ENCODE measurements around the gene LRRC40.
"Not testable (repeated sequence)": the region's sequence is repeated elsewhere in the genome, so short reads cannot be mapped to it uniquely, and the experiment has no call there.

LRRC40 gene

DNA sequence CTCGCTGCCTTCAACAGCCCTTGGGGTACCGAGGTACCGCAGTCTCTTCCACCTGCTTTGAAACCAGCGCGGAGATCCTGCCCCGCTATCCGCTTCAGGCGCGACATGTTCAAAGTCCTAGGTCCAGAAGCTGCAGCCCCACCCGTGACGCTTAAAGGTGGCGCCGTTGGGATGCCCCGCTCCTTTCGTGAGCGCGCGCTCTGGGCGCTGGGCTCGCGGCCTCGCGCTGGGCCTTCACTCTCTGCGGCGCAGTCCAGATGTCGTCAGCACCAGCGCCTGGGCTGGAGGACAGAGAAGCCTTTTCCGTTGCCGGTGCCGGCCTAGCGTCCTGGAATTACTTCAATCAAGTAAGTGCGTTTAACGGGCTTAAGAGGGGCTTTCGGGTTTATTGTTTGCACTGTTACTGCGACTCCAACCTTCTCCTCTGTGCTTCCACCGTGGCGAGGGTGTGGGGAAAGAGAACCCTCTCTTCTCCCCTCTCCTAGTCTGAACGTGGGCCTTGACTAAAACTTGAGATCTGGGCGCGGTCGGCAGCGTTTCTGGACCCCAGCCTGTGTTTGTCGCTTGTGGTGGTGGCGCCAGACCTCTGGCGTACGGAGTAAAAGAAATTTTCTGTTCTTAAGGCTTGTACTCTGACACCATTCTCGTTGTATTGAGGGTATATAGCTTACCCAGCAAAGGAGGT, at the start of gene LRRC40:
Gene LRRC40, minus strand, starts transcription at position 146 of the 685 bp plus-strand sequence. Its CDS starts 39 bp downstream, at position 107.
- DNase-seq = peak; percentile 83 to 85

DNA sequence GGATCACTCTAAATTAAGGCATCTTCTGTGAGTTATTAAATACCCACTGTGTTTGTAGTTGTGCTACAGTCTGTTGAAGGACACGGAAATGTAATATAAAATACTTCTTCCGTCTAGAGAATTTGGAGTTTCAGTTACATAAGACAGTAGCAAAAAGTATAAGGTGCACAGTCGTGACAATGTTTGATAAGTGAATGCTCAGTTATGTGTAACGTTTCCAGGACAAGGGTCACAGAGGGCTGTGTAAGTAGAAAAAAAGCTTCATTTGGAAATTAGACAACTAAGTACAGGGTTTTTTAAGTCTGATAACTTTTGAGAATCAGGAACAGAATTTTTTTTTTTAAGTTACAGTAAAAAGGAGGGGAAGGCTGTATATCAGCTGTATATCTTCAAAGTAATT, 43.4 kb upstream of the LRRC40 start:
- DNase-seq = no peak

DNA sequence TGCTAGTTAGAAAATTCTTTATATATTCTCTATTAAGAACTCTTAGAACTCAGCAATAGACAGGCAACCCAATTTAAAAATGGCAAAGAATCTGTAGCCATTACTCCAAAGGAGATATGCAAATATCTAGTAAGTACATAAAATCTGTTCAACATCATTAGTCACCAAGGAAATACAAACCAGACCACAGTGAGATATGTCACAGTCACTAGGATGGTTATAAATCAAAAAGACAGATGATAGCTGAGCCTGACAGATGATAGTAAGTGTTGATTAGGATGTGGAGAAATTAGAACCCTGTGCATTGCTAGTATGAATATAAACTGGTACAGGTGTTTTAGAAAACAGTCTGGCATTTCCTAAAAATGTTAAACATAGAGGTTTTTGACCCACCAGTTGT, 42.4 kb upstream of the LRRC40 start:
- DNase-seq = no peak

DNA sequence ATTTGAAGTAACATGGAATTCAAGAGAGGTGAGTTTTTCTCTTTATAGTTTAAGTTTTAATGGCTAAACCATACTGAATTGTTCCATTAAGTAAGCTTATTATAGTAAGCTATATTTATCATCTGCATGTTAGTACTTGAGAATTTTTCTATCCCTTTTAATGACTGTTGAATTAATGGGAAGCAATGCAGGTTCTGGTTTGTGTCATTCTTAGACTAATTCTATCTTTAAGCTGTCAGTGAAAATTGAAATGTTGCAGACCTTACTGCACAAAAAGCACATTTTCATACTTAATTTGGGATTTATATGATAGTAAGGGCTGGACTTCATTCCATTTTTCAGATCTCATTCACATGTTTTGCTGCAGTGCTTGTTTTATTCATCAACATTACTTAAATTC, 41.7 kb upstream of the LRRC40 start:
- no peak for DNase-seq

DNA sequence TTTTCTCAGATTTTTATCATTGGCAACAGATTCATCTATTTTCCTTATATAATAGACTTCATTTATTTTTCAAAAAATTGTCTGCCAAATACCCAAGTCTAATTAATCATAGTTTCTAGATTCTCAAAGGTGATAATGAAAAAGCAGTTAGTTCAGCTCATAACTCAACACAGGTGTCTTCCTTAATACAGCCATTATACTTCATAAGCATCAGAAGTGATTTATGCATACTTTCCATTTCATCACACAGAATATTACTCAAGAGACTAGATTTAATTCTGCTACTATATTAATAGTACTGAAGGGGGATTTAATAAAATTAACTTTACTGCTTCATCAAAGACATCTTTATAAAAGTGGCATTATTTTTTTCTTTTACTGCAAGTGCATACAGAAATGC, 34.6 kb upstream of the LRRC40 start:
- DNase-seq = no peak

DNA sequence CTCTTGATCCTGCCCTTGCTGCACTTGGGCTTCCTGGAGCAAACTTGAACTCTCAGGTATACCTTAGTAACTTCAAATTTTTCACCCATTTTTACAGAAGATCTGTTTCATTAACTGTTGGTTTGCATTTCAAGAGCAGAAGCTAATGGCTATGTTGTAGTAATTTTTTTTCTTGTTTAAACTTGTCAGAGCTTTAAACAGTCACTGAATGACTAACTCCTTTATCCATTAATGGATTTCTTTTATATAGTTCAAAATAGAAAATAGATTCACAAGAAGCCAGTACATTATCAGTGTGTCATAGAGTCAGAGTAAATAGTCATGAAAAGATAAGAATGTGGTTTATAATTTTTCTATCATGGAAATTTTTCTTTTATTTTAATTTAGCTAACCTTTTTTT, 29.4 kb upstream of the LRRC40 start:
- DNase-seq = no peak

DNA sequence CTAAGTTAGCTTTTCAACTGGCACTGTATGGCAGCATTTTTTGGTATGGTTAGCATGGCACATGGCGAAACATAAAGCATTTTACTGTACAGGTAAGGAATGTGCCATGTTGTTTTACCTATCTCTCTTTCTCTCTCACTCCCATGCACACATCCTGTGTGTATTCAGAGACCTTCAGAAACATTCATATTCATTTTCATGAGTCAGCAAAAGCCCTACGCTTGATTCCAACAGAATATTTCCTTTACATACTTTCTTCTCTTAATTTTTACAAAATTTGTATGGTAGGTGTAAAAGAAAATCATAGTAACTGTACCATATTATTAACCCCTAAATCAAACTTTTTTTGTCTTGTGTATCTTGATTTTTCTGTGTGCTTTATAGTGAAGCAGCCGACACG, 26.1 kb upstream of the LRRC40 start:
- DNase-seq = no peak

DNA sequence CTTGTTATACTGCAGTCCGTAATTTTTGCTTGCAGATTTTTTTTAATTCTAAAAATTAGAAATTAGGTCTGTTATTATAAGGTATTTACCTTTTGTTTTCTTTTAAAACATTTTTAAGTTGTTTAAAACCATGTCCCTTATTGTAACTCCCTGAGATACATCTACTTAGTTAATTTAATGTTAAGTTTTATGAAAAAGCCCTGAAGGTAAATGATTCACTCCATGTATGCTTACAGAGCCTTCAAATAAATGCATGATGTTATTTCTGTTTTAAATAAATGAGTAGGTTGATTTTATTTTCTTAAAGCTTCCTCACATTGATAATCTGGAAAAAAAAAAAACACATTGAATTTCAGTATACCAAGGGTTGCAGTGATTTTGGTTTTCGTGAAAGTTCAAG, 23.3 kb upstream of the LRRC40 start:
- no peak for DNase-seq

DNA sequence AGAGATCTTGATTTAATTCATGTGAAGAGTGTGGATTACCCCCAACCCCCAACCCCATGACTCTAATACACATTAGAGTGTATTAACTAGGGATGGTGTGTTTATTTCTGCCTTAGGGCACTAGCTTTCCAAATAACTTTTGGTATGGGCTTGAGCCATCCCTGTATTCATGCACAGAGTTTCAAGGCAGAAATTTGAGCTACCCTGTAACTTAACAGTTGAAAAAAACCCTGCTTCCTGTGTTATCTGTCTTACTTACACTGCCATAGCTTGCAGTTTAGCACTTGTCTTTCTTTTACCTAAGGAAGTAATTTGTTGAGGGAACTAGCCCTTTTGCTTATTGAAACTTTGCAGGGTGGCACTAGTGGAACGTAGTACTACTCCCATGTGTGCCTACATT, 22.1 kb upstream of the LRRC40 start:
- no peak for DNase-seq

DNA sequence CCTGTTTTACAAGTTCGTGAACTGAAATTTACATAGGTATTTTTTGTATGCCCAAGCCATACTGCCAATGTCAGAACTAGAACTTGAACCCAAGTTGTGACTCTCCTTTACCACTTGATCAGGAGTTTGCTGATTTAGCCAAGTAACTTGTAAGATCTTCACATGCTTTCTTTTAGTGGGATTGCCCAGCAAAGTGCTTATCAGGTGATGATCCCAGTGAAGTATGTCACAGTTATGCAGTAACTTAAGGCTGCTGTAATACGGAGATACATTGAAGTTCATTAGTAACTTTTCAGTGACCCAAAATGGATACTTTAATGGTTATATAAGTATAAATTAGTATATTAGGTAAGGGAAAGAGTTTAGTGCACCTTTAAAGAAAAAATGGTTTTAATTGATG, 19.6 kb upstream of the LRRC40 start:
- DNase-seq = no peak

DNA sequence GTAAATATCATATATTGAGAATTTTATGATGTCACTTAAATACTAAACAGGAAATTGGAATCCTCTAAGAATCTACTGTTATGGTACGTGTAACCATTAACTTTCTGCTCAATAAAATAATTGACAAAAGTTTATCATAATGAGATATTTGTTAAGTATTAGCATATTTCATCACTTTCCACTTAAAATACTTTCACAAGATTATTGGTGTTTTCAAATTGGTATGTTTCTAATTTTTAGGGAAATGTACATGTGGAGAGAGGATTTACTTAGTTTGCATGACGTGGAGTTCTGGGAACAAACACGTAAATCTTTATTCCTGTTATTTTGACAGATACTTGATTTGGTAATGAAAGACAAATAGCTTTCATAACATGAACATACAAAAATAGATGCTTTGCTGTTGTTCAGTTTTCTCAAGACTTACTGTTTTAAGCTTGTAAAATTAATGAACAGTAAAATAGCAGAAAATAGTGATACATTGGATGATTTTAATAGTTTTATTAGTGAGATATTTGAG, 17.4 kb upstream of the LRRC40 start:
- no peak for DNase-seq

DNA sequence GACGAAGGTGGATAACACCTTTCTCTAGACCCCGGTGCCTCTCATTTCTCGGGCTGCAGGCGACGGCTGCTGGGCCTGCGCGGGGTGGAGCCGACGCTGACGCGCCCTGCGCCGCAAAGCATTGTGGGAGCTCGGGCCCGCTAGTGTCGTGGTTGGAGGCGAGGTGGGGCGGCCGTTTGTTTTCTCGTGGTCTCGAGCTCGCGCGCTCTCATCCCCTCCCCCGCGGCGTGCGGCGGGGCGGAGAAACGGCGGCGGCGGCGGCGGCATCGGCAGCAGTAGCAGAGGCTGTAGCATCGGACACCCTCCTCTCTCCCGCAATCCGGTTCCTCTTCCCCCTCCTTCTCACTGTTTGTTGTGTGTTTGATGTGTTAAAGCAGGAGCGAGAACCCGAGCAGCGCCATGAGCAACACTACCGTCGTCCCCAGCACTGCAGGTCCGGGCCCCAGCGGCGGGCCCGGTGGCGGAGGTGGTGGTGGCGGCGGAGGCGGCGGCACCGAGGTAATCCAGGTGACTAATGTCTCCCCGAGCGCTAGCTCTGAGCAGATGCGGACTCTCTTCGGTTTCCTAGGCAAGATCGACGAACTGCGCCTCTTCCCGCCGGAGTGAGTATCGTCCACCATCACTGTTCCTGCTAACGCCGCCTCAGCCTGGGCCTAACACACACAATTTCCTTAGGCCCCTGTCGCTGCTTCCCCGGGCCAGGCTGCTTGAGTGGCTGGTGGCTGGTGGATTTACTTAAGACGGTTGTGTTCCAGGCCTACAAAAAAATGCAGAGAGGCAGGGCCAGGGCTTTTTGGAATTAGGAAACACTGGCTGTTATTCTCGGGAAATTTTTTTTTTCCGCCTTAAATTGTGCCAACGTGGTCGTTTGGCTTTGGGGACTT, 16.1 kb upstream of the LRRC40 start, which contains the start of gene SRSF11:
Gene SRSF11, plus strand, starts transcription at position 143 of the 884 bp plus-strand sequence. Its CDS starts 257 bp downstream, at position 400.
- peak; percentile 85 to 94 for DNase-seq

DNA sequence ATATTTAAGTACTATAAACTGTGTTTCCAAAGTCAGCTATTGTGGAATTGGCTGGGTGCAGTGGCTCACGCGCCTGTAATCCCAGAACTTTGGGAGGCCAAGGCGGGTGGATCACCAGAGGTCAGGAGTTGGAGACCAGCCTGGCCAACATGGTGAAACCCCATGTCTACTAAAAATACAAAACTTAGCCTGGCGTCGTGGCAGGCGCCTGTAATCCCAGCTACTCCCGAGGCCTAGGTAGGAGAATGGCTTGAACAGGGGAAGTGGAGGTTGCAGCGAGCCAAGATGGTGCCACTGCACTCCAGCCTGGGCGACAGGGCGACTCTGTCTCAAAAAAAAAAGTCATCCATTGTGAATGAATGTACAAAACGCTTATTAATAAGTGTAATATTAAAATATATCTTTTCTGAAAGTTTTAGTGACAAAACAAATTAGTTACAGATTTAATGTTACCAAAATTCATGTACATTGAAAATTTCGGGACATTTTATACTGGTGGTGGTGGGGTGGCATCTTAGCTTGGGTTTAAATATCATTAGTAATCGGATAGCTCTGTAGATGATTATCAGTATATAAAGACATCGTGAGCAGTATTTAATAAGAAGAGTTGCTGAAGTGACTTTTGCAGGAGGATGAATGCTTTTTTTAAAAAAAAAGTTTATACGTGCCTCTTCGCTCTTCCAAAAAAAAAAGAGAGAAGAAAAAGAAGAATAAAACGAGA, 15.3 kb upstream of the LRRC40 start:
- no peak for DNase-seq

DNA sequence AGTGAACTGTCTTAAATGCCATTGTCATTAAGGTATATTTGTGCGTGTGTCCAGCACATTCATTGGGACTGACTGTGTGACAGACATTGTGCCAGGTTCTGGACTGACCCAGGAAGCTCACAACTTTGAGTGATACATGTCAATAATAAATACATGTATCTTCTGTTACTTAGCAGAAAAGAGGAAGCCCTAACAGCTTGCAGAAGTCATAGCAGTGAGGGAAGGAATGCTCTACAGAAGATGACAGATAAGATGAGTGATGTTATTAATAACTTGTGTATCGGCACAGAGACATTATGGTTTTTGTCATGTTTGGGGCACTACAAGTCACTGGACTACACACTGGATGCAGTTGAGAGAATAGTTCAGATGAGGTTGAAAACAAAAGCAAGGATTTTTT, 14.6 kb upstream of the LRRC40 start:
- peak in 1 of 2 donors; percentile 20 for DNase-seq

DNA sequence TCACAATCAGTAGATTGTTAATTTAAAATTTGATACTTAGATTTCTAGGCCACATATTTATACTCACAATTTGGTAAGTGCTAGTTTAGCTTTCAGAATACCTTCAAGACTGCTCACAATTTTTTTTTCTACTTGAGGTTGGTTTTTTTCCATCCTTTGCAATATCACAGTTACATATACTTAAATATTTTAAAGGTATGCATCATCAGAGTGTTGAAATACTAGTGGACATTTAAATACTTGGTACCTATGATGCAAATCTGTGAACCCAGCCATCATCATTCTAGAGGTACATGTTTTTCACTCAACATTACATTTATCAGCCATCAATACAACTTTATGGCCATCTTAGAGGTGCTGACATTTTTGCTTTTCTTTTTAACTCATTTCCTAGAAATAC, 6.2 kb upstream of the LRRC40 start:
- DNase-seq = no peak

DNA sequence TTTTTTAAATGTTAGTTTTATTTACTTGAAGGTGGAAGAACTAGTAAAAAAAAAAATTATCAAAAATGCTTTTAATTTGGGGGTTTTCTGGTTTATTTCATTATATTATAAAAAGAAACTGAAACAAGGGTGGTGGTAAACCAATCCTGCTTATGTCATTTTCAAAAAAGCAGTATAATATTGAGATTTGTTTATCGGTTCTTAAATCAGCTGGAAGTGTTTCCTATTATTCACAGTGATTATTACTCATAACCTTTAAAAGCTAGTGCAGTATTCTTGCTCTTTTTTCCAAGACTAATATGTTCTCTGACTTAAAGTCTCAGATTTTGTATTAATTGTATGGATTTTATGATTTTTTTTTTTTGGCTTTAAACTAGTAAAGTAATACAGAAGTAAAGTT, 5.4 kb upstream of the LRRC40 start:
- DNase-seq = no peak

DNA sequence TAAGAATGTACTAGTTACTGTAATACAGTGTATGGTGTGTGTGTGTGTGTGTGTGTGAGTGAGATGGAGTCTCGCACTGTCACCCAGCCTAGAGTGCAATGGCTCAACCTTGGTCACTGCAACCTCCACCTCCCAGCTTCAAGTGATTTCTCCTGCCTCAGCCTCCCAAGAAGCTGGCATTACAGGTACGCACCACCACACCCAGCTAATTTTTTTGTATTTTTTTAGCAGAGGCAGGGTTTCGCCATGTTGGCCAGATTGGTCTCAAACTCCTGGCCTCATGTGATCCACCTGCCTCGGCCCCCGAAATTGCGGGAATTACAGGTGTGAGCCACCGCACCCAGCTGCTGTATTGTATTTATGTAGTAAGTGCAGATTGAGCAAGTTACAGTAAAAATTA, 2.9 kb upstream of the LRRC40 start:
- no peak for DNase-seq

DNA sequence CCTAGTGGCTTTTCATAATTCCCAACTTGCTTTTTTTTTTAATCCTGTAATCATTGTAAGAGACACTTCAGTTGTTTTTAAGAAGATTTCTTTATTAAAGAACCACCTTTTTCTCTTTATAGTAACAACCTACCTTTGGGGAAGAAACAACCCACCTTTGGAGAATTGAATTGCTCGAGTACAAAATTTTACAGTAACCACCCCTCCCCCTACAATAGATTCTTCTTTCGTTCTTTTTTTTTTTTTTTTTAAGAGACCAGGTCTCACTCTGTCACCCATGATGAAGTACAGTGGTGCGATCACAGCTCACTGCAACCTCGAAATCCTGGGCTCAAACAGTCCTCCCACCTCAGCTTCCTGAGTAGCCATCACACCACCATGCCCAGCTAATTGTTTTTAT, 2.1 kb upstream of the LRRC40 start:
- no peak for DNase-seq

DNA sequence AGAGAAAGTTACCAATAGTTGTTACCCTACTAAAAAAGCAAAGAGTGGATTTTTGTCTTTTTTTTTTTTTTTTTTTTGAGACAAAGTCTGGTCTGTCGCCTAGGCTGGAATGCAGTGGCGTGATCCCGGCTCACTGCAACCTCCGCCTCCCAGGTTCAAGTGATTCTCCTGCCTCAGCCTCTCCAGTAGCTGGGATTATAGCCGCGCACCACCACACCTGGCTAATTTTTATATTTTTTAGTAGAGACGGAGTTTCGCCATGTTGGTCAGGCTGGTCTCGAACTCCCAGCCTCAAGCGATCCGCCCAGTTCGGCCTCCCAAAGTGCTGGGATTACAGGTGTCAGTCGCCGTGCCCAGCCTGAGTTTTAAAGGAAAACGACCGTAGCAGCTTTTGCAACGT, 1.5 kb upstream of the LRRC40 start:
- DNase-seq = not testable (repeated sequence)

DNA sequence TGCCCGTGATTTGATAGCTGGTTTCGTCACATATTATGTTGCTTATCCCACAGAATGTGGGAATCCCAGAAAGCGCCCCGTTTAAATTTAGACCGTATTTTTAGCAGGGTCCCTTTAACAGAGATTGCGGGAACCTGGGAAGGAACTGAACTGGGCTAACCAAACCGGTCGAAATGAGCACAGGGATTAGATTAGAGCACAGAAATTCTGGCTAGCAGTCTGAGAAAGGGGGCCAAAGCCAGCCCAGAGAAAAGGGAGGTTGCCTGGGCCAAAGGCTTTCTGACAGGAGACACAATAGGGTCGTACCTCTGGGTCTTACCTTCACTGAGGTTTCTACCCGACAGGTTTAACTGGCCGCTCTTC, 327 bp downstream of the LRRC40 start:
- no peak for DNase-seq

DNA sequence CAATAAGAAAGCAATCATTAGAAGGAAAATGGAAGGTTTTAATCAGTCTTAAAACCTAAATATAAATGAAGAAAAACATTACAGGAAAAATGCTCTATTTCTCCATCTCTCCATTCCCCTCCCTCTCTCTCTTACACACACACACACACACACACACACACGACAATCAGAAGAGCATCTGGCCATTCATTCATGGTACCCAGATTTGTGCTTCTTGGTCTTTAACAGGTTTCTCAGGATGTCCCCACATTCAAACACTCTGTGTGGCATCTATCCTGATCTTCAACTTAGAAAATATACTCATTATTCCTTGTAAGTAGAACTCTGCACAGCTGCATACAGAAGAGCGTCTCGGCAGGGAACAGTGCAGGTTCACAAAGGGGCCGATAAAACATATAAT, 779 bp downstream of the LRRC40 start:
- DNase-seq = no peak

DNA sequence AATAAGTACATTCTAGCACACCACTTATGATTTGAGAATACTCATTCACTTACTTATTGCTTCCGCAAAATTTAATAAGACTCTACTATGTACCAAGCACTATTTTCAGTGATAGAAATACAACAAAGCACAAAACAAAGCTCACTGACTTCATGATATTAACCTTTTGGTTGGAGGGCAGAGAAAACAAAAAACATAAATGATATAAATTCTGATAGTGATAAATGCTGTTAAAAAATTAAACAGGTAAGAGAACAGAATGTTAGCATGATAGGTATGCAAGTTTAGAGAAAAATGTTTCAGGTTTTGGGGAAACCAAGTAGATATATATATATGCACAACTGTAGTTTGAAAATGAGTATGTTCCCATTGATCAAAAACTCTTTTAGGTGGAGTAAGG, 1.2 kb downstream of the LRRC40 start:
- DNase-seq = no peak

DNA sequence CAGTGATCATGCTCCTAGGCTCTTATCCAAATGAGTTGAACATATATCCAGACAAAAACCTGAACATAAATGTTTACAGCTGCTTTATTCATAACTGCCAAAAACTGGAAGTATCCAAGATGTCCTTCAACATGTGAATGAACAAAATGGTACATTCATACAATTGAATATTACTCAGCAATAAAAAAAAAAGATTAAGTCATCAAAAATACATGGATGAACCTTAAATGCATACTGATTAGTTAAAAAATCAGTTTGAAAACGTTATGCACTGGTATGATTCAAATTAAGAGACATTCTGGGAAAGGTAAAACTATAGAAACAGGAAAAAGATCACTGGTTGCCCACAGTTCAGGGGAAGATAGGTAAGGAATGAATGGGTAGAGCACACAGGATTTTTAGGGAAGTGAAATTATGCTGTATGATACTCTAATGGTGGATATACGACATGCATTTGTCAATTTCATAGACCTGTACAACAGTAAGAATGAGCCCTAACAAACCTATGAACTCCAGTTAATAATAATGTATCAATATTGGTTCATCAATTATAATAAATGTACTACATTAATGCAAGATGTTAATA, 3.1 kb downstream of the LRRC40 start:
- no peak for DNase-seq
